Fibroblast of villous mesenchyme (primary cell): ENCODE data around the gene ESRRG. TPM values are rescaled to one million over a fixed set of nuclear protein-coding genes. Genes with fewer than 3 reads are reported as not detected.

Experiments
- DNase-seq: peaks from one replicate; pipeline ENCODE4 v3.0.0-alpha.2; 2010; ENCODE audit warnings: low read depth
- H3K4me3 ChIP-seq: 2 replicates; pipeline ENCODE4 v1.5.1; 2011; ENCODE audit warnings: low read depth, mild to moderate bottlenecking, low read length
- total RNA-seq: library from RNA; depleted of rRNA; stranded (reverse); fragments of >200 nt; gene quantifications from 2 replicates; pipeline ENCODE4 v1.2.3, GENCODE V29; 2012
- TF ChIP-seq, protein P1 (sequence below): IDR thresholded peaks from 2 replicates; pipeline ENCODE4 v1.5.1; 2012; ENCODE audit warnings: low read depth, mild to moderate bottlenecking, low read length; ENCODE audit not compliant: insufficient read depth

The ESRRG gene
- total RNA-seq, 1 donor = under 0.01 TPM

DNA sequence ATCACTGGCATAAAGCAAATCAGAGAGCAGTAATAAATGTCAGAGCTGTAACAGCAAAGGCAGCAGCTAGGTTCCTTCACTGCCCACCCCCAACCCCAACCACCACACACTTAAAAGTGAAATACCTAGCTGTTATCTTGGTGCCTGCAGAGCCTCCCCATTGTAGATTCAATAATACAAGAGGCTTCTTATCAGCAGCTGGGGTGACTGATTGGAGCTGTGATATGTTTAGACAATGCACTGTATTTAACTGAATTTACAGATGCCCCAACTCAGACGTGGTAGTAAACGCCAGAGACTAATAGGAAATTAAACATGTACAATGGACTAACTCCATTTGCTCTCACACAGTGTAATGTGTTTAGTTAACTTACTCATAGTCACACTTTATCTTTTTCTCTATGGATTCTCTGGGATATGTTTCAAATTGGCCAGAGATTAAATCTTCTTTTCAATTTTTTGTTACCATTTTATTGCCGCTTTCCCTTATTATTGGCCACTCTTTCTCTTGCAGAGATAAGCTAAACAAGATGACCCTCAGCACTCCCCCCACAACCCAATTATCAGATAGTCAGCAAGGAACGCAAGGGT lies 117.1 kb downstream of the ESRRG start:
- TF ChIP-seq, protein P1, sequence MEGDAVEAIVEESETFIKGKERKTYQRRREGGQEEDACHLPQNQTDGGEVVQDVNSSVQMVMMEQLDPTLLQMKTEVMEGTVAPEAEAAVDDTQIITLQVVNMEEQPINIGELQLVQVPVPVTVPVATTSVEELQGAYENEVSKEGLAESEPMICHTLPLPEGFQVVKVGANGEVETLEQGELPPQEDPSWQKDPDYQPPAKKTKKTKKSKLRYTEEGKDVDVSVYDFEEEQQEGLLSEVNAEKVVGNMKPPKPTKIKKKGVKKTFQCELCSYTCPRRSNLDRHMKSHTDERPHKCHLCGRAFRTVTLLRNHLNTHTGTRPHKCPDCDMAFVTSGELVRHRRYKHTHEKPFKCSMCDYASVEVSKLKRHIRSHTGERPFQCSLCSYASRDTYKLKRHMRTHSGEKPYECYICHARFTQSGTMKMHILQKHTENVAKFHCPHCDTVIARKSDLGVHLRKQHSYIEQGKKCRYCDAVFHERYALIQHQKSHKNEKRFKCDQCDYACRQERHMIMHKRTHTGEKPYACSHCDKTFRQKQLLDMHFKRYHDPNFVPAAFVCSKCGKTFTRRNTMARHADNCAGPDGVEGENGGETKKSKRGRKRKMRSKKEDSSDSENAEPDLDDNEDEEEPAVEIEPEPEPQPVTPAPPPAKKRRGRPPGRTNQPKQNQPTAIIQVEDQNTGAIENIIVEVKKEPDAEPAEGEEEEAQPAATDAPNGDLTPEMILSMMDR = no peak
- no peak overlapping the region for H3K4me3 ChIP-seq
- no peak for DNase-seq

DNA sequence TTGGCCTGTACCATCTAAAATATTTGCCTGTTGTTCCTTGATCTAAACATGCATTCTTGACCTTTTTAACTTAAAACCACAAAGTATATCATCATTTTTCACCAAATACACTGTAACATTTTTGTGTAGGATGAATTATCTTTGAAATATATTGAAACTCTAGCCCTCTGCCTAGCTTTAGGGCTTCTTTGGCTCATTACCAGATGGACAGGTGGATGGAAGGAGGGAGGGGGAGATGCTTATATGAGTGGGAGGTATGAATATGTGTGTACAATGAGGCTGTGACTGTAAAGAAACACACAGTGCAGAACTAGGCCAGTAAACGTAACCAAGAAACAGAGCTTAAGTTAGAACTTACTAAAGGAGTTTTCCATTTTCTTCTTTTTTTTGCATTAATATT lies 118.5 kb downstream of the ESRRG start:
- H3K4me3 ChIP-seq = no peak overlapping the region
- TF ChIP-seq, protein P1 = no peak
- DNase-seq = no peak

DNA sequence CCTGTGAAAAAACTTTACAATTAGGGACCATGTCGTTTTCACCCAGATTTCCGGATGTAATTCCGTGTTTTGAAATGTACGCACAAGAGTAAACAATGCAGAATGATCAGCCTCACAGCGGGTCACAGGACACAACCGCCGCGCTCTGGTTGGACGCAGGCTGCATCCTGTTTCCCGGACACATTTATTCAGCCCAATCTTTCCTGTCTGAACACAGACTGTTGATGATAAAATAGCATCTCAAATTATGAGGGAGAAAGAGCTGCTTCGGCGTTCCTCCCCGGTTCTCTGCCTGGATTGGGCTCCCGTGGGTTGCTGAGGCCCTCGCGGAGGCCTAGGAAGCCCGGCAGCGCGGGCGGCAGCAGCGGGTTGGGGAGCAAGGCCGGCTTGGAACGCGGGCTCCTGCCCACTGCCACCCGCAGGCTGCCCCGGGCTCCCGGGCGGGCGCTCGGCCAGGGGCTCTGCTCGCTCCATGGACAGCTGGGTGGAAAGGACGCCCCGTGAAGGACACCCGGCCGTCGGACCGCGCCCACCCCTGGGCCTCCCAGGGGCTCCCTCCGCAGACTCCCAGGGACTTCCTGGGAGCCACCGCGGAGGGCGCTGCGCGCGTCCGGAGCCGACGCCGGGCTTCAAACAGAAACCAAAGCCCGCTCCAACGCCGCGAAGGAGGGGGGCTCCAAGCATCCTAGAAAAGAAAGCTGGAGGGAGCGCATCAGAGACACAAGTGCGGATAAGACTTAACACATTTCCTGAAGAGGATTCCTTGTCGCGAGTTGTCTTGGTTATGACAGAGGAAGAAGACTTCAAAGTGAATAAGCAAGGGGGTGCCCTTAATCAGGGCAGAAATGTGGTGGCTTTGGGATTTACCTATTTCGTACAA lies 122.3 kb downstream of the ESRRG start:
- DNase-seq = peak; percentile 84
- TF ChIP-seq, protein P1 = peak; percentile 64
- H3K4me3 ChIP-seq = peak overlapping the region; percentile 72

DNA sequence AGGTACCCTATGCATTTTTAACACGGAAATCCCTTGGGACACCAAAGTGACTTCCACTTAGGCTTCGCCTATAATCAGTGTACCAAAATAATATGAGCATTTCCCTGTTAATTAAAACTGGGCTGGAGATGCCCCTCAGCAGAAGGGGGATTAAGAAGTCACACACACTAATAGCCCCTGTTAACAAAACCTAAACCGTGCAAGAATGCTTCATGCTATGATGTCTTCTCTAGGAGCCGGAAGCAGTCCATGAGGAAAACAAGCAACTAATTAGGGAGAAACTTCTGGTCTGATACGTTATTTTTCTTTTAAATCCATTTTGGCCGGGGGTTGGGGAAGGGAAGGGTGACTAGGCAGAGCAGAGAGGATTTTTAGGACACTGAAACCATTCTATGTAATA lies 123.4 kb downstream of the ESRRG start:
- TF ChIP-seq, protein P1 = no peak
- DNase-seq = no peak
- no peak overlapping the region for H3K4me3 ChIP-seq

DNA sequence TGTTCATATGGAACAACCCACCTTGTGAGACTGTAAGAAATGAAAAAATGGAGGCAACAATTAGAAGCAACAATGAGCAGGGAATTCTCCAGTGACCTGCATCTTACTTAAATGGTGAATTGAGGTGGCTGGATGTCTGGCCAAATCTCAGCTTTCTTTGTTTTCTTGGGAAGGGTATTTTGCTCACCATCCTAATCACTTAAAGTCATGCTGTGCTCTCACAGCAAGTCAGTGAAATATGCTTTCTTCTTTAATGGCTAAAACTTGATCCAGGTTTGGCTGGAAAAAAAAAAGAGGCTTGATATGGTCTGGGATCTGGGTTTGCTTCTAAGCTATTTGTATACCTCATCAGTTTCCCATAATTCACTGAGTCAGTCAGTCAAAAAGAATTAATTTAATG lies 124.8 kb downstream of the ESRRG start:
- TF ChIP-seq, protein P1 = no peak
- H3K4me3 ChIP-seq = no peak overlapping the region
- DNase-seq = no peak

DNA sequence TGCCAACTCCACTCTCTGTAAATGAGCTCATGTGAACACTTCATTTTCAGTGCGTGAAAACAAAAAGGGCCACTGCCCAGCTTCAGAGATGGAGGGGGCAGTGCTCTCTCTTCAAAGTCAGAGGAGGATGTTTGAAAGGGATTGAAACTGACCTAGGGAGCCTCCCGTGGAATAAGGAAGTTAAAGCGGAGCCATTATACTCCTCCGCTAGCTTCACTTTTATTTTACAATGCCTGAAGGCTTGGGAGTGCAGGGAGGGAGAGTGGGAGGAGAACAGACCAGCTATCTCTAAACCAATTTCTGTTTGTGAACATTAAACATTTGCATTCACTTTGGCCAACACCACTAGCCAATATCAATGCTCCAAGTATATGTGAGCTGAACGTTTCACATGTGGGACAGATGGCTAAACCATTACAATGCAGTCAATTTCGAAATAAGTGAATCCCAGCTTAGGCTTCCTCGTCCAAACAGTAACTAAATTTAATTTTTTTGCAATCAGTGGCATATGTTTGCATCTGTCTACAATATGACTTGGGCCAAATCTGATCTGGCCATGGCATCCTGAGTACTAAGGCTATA lies 126.9 kb downstream of the ESRRG start:
- DNase-seq = peak; percentile 3
- H3K4me3 ChIP-seq = peak overlapping the region; percentile 8
- TF ChIP-seq, protein P1 = no peak
